NCI-H510A treated with DMSO at 0.1 percent for 48 hours (cell line): Measurements from ENCODE around the gene NDUFS3.
A peak's percentile ranks its signal among the peaks of the same experiment; 100 is the strongest.
"Not testable (repeated sequence)": the region's sequence is repeated elsewhere in the genome, so short reads cannot be mapped to it uniquely, and the experiment has no call there.

Experiments
- DNase-seq: peaks from one replicate; lab custom pipeline; 2025; lab: John Stamatoyannopoulos, UW

Gene NDUFS3

DNA sequence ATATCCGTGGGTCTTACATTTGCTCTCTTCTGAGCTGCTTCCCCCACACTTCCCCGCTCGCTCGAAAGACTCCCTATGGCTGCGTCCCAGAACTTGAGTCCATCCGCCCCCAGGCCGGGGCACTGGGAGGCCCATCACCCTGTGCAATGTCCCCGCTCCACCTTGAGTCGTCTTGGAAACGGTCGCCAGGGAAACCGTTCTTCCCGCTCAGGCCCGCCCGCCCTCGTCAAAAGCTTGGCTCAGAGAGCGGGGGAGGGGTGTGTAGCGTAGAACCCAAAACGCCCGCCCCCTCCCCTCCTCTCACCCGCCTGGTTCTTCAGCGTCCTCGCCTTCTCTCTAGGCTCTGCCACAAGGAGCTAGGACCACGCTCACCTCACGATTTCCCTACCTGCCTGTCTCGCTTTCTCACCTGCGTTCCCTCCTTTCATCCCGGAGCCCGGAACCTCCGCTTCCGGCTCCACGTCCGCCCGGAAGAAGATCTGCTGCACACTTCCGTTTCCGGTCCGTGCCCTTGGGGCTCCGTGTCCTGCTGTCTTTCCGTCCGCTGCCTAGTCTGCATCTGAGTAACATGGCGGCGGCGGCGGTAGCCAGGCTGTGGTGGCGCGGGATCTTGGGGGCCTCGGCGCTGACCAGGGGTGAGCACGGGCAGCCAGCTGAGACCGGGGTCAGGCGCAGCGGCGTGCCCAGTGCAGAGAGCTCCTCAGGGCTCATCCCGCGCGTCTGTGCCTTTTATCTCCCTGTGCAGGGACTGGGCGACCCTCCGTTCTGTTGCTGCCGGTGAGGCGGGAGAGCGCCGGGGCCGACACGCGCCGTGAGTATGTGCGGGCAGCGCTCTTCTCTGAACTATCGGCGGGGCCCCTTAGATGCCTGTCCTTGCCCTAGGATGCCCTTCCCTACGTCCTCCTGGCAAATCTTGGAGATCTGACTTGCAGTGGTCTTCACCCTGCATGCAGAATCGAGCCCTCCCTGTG is at the start of gene NDUFS3, which contains the start of gene KBTBD4:
Gene NDUFS3, plus strand, starts transcription at position 551 of the 971 bp plus-strand sequence. Its CDS starts 18 bp downstream, at position 569.
Gene KBTBD4, minus strand, starts transcription at position 447 of the 971 bp plus-strand sequence. Its CDS starts 19 bp downstream, at position 428.
- peak; percentile 59 for DNase-seq

DNA sequence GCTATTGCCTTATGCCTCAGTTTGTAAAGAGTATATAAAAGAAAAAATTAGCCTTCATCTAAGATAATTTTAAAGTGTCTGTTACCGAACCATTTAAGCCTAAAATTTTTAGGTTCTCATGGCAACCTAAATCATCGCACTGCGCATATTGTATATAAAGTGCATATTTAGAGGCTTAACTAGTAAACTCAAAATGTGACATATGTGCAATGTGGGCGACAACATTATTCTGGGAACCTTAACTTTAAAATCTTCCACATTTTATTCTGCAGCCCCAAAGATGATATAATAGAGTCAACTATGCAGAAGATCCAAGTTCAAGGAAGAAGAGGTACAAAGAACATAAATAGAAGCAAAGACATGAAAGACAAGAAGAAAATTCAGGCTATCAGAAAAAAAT is 48.9 kb upstream of the NDUFS3 start:
- no peak for DNase-seq

GRCh38 chr11:47530721-47531120 is 48.2 kb upstream of the NDUFS3 start:
- DNase-seq = not testable (repeated sequence)

DNA sequence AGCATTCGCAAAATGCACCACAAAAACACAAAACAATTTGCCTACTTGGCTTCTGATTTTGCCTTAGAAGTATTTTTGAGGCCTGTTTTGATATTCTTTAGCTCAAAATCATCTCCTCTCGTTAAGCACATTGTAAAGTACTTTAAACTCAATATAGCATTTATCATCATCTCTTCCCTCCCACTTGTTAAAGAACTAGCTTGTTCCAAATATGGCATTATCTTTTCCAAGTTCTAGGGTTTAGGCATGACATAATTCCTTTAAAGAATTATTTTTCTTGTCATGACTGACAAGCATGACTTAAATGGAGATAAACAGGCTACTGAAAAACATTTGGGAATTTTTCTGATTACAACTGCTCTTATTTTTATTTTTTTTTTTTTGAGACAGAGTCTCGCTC is 47.2 kb upstream of the NDUFS3 start:
- no peak for DNase-seq

DNA sequence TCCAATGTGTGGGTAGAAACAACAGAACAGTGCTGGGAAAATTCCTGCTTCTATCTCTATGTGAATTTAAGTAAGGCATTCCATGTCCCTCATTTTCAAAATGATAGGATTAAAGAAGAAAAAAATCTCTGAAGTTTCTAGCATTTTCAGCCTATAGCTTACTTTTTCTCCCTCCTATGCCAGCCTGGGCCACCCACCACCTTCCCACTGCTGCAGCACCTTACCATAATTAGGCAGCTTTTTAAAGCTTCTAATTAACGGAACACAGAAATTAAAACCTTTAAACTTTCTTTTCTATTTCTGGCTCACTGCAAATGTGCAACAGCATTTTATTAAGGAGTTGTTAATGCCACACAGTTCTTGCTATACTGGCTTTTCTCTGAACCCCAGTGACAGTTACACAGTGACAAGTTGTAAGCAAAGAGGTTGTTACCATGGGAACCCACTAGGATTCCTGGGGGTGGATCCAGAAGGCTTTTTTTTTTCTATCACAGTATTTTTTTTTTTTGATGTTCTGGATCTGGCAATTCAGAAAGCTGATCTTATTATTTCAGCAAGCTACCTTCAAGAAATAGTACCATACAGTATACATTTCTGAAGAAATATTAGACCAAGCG is 46.2 kb upstream of the NDUFS3 start:
- DNase-seq = no peak

DNA sequence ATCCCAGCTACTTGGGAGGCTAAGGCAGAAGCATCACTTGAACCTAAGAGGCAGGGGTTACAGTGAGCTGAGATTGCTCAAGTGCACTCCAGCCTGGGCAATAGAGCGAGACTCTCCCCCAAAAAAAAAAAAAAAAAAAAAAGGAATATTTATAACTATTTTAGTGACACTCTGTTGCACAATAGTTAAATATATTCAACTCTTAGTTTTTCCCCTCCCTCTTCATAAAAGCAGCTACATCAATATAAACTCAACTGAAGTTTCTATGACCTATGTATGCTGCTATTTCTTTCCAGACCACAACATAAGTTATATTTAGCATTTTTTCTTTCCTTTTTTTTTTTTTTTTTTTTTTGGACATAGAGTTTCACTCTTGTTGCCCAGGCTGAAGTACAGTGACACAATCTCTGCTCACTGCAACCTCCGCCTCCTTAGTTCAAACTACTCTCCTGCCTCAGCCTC is 45.2 kb upstream of the NDUFS3 start:
- DNase-seq = no peak

DNA sequence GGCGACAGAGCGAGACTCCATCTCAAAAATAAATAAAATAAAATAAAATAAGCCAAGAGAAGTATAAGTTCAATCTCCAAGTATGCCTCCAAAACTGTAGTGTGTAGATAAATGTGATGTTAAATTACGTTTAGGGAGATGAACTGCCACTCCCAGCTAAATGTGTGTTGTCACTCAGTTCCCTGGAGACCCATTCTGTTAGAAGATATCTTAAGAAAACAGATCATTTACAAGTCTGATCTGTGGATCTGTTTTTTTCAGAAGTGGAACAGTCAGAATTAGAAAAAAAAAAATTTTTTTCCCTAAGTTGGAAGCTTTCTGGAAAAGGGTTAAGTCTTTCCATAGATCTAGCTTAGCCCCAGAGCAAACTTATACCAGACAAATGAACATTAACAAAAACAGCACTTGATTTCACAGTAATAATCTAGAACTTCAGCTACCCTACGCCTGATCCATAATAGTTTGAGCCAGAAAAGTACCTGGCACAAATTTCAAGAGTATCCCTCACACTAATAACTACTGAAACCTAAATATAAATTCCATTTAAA is 44.1 kb upstream of the NDUFS3 start:
- no peak for DNase-seq

- no peak for DNase-seq
Observed at GRCh38 chr11:47536915-47537314, 42.0 kb upstream of the NDUFS3 start.

DNA sequence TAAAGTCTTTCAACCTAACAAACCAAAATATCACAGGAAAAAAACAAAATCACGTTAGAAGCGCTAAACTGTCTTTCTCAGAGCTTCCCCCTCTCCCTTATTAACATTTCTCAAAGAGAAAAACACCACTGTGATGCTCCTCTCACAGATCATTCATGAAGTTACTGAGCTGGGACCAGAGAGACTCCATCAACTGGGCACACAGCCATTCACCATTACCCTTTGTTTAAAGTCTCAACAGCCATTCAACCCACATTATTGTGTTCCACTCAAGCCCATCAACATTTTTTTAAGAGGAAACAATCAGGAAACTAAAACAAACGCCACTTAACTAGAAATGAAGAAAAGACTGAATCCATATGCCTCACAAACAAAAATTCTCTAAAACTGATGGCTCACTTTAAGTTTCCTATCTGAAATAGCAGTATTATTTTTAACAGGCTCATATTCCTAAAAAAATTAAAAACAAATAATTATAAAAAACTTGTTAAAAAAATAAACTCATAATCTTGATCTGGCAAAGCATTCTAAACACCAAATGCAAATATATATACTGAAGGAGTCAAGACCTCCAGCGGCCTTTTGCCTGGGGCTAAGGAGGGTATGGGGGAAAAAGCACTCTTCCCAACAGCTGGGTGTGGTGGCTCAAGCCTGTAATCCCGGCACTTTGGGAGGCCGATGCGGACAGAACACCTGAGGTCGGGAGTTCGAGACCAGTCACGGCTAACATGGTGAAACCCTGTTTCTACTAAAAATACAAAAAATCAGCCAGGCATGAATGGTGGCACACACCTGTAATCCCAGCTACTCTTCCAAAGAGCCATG is 39.9 kb upstream of the NDUFS3 start:
- DNase-seq = no peak

- DNase-seq = no peak
Observed at GRCh38 chr11:47539681-47540039, 39.2 kb upstream of the NDUFS3 start.

- no peak for DNase-seq
Observed at GRCh38 chr11:47541070-47541469, 37.8 kb upstream of the NDUFS3 start.

DNA sequence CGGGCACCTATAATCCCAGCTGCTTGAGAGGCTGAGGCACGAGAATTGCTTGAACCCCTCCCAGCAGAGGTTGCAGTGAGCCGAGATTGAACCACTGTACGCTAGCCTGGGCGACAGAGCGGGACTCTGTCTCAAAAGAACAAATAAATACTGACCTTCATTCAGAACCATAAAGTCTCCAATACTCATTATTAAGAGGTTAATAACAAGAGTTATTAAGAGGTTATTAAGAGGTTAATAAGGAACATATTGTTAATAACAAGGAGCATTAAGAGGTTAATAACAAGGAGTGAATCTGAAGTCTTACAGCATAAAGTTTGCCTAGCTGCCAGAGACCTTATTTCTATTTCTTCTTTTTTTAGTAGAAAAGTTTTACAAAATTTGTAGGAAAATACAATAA is 33.6 kb upstream of the NDUFS3 start:
- no peak for DNase-seq

GRCh38 chr11:47546274-47546673 is 32.6 kb upstream of the NDUFS3 start:
- DNase-seq = not testable (repeated sequence)

DNA sequence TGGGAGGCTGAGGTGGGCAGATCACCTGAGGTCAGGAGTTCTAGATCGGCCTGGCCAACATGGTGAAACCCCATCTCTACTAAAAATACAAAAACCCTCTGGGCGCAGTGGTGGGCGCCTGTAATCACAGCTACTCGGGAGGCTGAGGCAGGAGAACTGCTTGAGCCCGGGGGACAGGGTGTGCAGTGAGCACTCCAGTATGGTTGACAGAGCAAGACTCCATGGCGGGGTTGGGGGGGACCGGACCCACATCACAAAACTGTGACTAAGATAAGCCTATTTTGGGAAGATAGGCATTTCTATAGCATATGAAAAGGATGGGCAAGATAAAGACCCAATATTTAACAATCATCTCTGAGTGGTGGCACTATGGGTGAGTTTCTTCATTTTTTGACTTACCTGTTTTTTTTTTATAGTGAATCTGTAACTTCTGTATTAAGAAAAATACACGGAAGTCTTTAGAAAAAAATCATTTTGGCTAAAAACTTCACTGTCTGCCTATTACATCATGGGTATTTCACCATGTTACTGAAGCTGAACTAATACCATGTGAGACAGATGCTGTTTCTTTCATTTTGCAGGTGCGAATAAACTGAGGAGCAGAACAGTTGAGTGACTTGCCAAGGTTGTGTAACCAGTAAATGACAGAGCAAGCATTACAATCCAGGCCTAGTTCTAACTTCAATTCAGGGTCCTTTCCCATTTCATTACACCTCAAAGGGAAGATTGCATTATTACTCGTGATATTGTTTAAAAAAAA is 28.4 kb upstream of the NDUFS3 start:
- no peak for DNase-seq

DNA sequence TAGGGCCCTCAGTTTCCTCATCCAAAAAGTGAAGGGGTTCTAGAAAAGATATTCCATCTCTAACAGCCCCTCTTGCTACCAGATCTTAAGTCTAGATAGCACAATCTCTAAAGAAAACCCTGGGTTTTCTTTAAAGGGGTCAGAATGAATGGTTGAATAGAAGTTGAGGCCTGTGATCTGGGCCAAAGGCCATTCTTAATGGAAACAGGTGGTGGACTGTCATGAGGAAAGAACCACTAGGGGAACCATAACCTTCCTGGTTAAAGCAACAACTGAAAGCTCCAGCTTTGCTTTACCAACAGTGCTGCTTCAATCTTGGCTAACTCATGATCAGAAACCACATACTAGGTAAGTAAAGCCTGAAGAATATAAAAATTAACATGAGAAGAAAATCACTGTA is 27.8 kb upstream of the NDUFS3 start:
- DNase-seq = no peak

GRCh38 chr11:47552056-47552565 is 26.8 kb upstream of the NDUFS3 start:
- DNase-seq = no peak

DNA sequence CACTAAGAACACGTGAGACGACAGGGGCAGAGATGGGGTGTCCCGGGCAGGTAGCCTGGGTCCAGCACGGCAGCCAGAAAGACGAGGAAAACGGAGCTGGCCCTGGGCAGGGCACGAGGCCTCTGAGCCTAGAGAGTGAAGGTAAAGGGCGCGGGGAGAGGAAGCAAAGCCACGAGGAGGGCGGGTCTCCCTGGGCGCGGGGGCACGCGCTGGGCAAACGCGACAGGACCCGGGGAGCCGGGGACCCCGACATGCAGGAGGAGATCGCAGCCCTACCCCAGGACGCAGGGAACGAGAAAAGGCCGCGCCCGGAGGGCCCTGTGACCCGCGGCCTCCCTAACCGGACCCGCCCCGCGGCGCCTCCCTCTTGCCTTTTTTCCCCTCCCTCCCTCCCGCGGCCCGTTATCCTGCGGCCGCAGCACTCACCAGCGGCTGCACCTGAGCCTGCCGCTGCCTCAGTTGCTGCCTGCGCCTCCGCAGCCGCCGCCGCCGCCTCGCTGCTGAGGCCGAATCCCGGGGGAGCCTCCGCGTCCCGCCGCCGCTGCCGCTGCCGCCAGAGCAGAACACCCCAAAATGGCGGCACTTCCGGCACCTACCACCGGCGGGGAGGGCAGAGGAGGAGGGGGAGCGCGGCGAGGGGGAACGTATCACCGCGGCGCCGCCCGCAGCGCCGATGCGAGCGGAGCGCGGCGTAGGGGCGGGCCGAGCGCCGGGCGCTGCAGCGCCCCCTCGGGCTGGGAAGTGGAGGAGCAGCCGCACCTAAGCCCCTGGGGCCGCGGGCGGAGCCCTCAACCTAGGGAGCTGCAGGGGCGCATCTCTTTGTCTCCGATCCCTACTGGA is 26.1 kb upstream of the NDUFS3 start, which contains the start of gene CELF1:
Gene CELF1, minus strand, starts transcription at position 567 of the 840 bp plus-strand sequence. CDS start 53,609 bp downstream, outside the sequence.
- peak; percentile 35 for DNase-seq

DNA sequence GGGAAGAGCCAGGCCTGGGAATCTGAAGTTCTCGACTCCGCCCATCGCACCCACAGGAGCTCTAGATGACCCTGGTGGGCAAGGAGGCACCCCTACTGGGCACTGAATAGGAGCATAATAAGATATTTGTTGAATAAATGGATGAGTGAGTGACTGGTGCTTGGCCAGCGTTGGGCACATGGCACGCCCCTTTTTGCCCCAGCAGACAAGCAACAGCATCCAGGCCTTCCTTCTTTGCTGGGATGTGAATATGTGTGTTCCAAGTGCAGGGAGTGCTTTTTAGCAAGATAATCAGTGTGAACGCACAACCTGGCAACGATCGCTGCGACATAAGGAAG is 25.5 kb upstream of the NDUFS3 start:
- DNase-seq = no peak

GRCh38 chr11:47557004-47557403 is 21.9 kb upstream of the NDUFS3 start:
- not testable (repeated sequence) for DNase-seq

- no peak for DNase-seq
Observed at GRCh38 chr11:47558695-47559094, 20.2 kb upstream of the NDUFS3 start.
